GM21528 (cell line): ENCODE data around the gene SRGAP2B.
A peak's percentile ranks its signal among the peaks of the same experiment; 100 is the strongest.
"Not testable (repeated sequence)": the region's sequence is repeated elsewhere in the genome, so short reads cannot be mapped to it uniquely, and the experiment has no call there.

Source experiments
- ATAC-seq: cut with Tn5 transposase; IDR thresholded peaks from one replicate; pipeline ENCODE4 v1.9.1; 2021; ENCODE audit warnings: mild to moderate bottlenecking, moderate library complexity; ENCODE audit not compliant: unreplicated experiment, low FRiP score

SRGAP2B gene

GRCh38 chr1:145095284-145096057, at the start of gene SRGAP2B, which contains the start of gene FAM72D:
TSS of gene SRGAP2B (minus strand) at chr1:145095328. CDS start at chr1:145092901, 2,427 bp downstream.
TSS of gene FAM72D (plus strand) at chr1:145095974. CDS start at chr1:145096848, 874 bp downstream.
- ATAC-seq = peak; percentile 83

- ATAC-seq = not testable (repeated sequence)
Observed at GRCh38 chr1:145144264-145144913, 49.3 kb upstream of the SRGAP2B start.

GRCh38 chr1:145140549-145140948, 45.4 kb upstream of the SRGAP2B start:
- not testable (repeated sequence) for ATAC-seq

GRCh38 chr1:145134476-145134875, 39.3 kb upstream of the SRGAP2B start:
- ATAC-seq = not testable (repeated sequence)

GRCh38 chr1:145128697-145129469, 33.8 kb upstream of the SRGAP2B start:
- ATAC-seq = not testable (repeated sequence)

- ATAC-seq = not testable (repeated sequence)
Observed at GRCh38 chr1:145127144-145127543, 32.0 kb upstream of the SRGAP2B start.

GRCh38 chr1:145125112-145125511, 30.0 kb upstream of the SRGAP2B start:
- ATAC-seq = not testable (repeated sequence)

- not testable (repeated sequence) for ATAC-seq
Observed at GRCh38 chr1:145123992-145124641, 29.0 kb upstream of the SRGAP2B start.

GRCh38 chr1:145123062-145123395, 27.9 kb upstream of the SRGAP2B start:
- not testable (repeated sequence) for ATAC-seq

- ATAC-seq = not testable (repeated sequence)
Observed at GRCh38 chr1:145122344-145123061, 27.4 kb upstream of the SRGAP2B start.

- not testable (repeated sequence) for ATAC-seq
Observed at GRCh38 chr1:145119842-145120241, 24.7 kb upstream of the SRGAP2B start.

GRCh38 chr1:145115587-145116493, 20.7 kb upstream of the SRGAP2B start:
- ATAC-seq = not testable (repeated sequence)

GRCh38 chr1:145114560-145115057, 19.5 kb upstream of the SRGAP2B start:
- not testable (repeated sequence) for ATAC-seq

- ATAC-seq = not testable (repeated sequence)
Observed at GRCh38 chr1:145112703-145113102, 17.6 kb upstream of the SRGAP2B start.

- ATAC-seq = not testable (repeated sequence)
Observed at GRCh38 chr1:145111674-145112073, 16.5 kb upstream of the SRGAP2B start.

GRCh38 chr1:145103294-145103693, 8.2 kb upstream of the SRGAP2B start:
- ATAC-seq = not testable (repeated sequence)

- ATAC-seq = not testable (repeated sequence)
Observed at GRCh38 chr1:145101725-145102124, 6.6 kb upstream of the SRGAP2B start.

- ATAC-seq = peak; percentile 20
Observed at GRCh38 chr1:145094655-145095211, 395 bp downstream of the SRGAP2B start.
